ENCODE measurements around the gene MXRA7.

DNA sequence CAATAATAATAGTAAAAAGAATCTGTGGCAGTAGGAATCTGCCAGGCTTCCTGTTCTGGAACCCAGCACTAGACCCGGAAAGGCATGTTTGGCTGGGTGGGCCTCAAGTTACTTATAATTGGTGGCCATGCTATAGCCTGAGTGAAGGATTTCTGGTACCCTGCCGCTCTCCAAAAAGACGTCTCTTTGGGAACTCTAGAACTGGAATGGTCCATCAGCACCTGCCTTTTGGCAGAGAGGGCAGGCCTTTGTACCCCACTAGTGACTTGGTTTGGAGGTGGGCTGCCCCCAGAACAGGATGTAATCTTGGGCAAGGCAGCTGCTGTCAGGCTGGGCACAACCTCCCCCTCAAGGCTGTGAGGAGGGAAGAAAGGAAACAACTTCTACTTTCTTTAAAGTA is 37.9 kb downstream of the MXRA7 start:
- TF ChIP-seq CTCF (IDR thresholded peaks at IDR 0.05) = no peak
- TF ChIP-seq POLR2A (IDR thresholded peaks at IDR 0.05) = no peak
- no peak for TF ChIP-seq POLR2AphosphoS5 (IDR thresholded peaks at IDR 0.05)

Data from stomach (tissue), 4 donors.